Measurements from ENCODE around the gene CSAD.

CSAD gene, protein sequence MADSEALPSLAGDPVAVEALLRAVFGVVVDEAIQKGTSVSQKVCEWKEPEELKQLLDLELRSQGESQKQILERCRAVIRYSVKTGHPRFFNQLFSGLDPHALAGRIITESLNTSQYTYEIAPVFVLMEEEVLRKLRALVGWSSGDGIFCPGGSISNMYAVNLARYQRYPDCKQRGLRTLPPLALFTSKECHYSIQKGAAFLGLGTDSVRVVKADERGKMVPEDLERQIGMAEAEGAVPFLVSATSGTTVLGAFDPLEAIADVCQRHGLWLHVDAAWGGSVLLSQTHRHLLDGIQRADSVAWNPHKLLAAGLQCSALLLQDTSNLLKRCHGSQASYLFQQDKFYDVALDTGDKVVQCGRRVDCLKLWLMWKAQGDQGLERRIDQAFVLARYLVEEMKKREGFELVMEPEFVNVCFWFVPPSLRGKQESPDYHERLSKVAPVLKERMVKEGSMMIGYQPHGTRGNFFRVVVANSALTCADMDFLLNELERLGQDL

DNA sequence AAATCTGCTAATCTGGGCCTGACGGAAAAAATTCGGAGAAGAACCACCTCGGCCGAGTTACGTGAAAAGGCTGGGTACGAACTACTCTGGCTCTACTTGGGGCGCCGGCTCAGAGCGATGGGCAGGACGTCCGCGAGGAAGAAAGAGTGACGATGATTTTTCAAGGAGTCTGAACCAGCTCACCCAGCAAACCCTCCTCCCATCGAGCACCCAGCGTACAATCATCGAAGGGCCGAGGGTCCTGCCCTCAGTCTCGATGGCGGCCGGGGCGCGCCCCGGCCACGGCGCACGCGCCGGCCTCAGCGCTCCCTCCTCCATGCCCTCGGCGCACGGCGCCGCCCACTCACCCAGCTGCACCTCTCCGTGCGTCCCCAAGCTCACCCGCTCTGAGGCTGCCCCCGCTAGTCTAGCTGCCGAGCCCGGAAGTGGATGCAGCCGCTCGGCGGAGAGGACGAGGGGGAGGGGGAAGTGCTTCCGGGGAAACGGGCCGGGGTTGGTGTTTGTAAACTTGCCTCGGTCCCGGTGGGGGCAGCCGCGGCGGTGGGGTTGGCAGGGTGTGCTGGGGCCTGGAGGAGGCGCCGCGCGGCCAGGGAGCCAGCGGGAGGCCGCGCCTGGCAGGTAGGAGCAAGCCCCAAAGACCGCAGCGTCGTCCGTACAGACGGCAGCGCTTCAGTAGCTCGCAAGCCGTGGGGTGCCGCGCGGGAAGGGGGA, at the start of gene CSAD, which contains the start of gene ZNF740:
TSS of gene CSAD (minus strand) at position 706 of the 711 bp plus-strand sequence. CDS start 7,455 bp downstream, outside the sequence.
TSS of gene ZNF740 (plus strand) at position 503 of the 711 bp plus-strand sequence. CDS start 1,262 bp downstream, outside the sequence.
- H3K4me3 ChIP-seq (ENCODE audit: low read depth, low read length) = peak within 1 kb of the TSS; percentile 79

DNA sequence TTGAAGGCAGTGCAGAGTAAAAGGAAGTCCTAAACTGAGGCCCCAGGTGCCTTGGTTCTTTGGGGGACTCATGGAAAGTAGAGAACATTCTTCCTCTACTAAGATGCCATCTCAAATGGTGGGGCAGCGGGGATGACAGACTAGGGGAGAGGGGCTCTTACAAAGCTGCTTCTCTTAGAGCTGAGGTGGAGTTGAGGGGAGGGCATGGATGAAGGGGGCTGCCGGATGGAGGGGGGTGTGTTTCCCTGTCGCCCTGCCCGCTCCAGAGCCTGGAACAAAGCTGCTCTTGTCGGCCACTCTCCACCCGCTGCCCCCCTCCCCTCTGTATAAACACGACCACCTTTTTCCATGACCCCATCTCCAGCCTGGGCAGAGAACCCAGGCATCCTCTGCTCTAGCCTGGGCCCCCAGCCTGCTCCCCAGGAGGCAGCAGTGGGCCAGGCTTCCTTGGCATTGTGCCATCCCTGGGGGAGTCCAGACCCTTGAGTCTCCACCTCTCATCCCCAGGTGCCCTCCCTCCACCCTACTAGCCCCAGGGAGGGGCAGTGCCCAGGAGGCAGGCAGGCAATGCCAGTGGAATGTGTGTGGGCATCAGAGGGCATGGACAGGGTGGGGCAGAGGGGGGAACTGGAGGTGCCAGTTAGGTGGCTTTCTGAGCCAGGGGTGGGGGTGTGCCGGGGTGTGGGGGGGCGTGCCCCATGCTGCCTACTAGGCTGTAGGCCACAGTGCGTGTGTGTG, 49.6 kb upstream of the CSAD start:
- no peak overlapping the region for H3K4me3 ChIP-seq (ENCODE audit: low read depth, low read length)

DNA sequence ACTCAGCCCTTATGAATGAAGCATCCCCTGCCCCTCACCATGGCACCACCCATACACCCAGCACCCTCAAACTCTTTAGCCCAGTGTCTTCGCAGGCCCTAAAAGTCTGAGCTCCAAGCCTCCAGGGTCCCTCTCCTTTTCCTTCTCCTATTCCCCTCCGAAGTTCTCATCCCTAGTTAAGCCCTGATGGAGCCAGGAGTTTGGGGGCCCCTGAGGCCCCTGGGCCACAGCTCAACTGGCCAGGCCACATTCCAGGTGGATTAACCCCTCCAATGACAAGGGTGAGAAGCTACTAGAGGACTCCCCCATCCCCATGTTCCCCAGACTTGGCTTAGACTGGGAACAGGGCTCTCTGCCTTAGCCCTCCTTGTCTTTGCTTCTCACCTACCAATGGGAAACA, 48.7 kb upstream of the CSAD start:
- no peak overlapping the region for H3K4me3 ChIP-seq (ENCODE audit: low read depth, low read length)

DNA sequence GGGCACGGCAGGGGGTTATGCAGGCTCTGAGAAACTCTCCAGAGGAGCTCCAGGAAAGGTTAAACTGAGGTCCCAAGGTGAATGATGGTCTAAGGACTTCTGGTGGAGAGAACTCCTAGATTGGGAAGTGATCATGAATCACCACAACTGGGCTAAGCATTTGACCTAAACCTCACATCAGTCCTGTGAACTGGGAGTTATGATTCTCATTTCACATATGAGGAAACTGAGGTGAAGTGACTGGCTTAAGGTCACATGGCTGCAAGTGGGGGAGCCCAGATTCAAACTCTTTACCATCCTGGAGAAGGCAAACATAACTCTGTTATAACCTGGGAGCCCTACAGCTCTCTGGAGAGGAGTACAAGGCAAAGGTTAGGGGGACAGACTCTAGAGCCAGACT, 47.1 kb upstream of the CSAD start:
- no peak overlapping the region for H3K4me3 ChIP-seq (ENCODE audit: low read depth, low read length)

DNA sequence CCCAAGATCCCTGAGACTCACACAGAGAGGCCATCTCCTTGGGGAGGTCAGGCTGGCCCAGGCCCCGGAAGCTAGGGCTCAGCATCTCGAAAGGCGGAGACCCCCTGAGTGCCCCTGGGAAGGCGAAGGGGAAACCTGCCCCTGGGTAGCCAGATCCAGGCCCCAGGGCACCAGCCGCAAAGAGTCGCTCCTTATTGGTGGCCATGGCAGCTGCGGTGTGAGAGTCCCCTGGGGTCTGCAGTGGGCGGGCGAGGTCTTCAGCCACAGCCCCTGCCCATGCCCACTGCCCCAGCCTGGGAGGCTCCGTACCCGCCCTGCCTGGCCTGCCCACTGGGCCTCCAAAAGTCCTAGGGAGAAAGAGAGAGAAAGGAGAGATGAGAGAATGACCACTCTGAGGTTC, 46.6 kb upstream of the CSAD start:
- no peak overlapping the region for H3K4me3 ChIP-seq (ENCODE audit: low read depth, low read length)

DNA sequence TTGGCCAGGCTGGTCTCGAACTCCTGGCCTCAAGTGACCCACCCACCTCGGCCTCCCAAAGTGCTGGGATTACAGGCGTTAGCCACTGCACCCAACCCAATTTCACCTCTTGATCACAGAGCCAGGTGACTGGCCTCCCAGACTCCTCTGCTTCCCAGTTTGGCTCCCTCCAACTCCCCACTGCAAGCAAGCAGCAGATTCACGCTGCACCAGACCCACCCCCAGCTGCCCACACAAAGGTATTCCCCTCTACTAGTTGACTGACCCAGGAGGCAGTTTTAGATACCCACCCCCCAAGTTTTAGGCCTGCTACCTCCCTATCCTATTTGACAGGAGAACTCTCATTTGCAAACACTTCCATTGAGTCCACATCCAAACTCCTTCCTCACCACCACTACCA, 46.1 kb upstream of the CSAD start:
- no peak overlapping the region for H3K4me3 ChIP-seq (ENCODE audit: low read depth, low read length)

DNA sequence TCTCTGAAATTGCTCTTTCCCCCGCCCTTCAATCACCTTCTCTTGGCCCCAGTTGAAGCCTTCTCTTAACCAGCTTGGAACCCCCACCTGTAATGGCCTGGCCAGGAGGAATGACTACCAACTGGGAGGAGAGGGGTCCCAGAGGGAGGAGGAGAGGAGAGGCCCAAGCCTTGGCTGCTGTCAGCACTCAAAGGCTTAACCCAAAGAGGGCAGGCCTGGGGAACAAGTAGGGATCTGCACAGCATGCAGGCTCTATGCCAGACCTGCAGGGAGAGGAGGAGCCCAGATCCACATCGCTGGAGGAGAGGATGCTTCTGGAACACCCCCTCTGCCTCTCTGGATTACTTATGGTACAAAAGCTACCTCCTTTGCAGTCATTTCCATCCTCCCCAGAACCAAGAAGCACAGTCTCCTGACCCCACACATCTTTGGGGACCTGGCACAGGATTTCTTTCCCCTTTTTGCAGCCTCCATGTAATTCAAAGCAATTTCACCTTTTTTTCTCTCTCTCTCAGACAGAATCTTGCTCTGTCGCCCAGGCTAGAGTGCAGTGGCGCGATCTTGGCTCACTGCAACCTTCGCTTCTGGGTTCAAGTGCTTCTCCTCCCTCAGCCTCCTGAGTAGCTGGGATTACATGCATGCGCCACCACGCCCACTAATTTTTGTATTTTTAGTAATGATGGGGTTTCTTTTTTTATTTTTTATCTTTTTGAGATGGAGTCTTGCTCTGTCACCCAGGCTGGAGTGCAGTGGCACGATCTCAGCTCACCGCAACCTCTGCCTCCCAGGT, 45.1 kb upstream of the CSAD start:
- H3K4me3 ChIP-seq (ENCODE audit: low read depth, low read length) = no peak overlapping the region

DNA sequence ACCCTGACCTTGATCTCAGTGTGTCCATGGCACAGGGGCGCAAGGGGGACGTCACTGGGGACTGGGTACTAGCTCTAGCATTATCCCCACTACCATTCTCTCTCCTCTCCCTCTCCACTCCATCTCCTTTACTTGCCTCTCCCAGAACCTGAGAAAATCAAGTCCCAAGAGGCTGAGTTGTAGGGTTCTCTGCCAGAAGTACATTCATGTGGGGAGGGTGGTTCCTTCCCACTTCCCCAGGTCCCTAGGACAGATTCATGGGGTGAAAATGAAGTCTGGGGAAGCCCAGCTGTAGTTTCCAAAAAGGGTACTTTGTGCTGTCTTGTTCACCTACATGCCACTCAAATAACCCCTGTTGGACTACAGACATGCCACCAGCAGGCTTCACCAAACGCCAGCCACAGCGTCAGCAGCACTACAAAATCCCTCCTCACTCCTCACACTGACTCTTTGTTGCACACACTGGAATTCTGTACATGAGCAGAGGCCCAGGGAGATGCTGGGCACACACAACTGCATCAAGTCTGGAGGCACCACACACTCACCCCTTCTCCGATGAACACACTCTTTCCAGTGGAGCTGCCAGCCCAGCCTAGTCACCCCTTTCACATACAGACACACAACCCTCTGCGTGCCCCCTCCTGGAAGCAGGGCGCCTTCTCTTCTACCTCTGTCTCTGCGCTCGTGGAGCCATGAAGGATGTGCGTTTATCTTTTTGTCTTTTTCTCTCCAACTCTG, 44.3 kb upstream of the CSAD start:
- no peak overlapping the region for H3K4me3 ChIP-seq (ENCODE audit: low read depth, low read length)

DNA sequence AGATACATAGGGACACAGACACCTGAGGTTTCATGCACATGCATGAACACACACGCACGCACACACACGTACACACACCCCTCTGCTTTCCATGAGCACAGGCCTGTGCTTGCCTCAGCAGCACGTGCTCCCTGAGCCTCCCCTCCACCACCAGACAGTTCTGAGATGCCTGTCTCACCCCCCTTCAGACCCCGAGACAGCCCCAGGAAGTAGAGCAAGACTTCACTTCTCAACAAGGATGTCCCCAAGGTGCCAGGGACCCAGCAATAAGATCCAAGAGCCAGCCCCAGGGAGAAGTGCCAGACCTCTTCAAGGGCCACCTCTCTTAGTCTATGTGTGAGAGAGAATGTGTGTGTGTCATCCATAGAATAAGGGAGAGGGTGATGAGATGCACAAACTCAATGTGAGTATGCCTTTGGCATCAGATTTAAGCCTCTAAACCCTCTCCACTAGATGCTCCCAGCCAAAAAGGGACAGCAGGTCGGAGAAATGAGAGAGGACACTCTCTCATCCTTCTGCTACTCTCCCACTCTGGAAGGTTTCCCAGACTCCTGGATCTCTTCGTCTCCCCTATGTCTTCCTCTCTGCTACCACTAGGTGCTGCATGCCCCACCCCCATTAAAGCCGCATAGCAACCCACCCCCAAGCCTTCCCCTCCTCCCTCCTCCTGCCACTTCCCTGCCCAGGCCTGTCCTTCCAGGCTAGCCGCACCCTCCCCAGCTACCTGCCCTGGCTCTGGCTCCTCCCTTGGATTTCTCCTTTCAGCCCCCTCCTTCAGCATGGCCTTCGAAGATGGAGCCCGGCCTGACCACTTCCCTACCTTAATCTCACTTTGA, 43.6 kb upstream of the CSAD start:
- H3K4me3 ChIP-seq (ENCODE audit: low read depth, low read length) = no peak overlapping the region

DNA sequence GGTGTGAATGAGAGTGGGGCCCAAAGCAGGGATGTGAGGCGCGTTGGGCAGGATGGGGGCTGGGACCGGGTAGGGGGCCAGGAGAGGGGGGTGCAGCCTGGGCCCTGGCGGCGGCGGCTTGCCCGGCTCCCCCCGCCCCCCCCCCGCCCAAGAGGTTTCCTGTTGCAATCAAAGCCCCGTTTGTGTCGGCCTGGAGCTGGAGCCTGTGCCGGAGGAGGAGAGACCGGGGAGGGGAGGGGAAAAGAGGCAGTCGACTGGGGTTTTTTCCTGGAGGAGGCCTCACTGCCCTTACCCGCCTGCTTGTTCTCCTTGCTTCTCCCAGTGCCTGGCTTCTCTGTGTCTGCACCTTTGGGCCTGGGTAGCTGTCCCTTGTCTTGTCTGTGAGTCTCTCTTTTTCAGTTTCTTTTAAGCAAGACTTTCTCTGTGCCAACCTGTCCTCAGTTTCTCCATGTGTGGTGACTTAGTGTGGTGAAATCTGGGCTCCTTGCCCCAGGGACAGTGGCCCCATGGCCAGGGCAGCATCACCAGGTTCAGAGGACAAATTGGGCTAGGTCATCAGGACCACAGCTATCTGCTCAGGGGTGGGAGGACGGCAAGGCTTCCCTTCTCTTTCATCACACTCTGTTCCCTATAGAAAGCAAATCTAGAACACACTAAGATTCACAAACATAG, 42.8 kb upstream of the CSAD start:
- H3K4me3 ChIP-seq (ENCODE audit: low read depth, low read length) = no peak overlapping the region

DNA sequence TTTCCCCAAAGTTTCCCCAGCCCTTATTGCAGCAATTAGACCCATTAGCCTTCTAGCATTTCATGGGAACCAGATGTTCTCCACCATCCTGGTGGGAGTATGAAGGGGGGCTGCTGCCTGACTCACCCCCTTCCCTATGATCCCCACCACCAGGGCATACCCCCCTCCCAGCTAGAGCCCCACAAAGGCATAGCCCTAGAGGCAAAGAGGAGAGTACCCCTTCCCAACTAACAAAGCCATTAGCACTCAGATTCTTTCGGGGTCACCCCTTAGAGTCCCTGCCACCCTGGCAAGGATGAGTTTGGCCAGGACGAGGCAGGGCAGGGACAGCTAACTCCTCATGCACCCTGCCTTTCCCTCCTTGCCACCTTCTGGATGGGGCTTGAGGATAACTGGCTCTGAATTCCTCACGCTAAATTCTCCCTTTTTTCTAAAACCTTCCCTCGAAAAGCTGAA, 42.1 kb upstream of the CSAD start:
- no peak overlapping the region for H3K4me3 ChIP-seq (ENCODE audit: low read depth, low read length)

DNA sequence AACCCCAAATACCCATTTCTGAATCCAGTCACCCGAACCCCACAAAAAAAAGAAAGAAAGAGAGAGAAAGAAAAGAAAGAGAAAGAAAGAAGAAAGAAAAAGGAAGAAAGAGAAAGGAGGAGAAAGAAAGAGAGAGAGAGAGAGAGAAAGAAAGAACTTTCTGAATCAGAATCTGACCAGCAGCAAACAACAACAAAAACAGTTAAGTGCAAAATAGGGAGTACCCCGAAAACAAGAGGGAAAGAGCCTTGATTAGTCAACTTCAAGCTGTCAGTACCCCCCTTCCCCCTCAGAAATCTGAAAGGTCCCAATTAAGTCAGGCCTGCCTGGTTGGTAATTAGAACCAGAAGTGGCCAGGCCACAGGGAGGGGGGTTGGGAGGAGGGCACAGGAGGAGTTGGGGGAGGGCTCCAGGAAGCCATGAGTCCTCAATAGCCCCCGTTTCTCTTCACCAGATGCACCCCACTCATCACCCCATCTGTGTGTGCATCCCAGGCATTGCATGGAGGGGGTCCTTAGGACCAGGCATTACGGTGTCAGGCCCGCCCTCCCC, 41.5 kb upstream of the CSAD start:
- H3K4me3 ChIP-seq (ENCODE audit: low read depth, low read length) = no peak overlapping the region

DNA sequence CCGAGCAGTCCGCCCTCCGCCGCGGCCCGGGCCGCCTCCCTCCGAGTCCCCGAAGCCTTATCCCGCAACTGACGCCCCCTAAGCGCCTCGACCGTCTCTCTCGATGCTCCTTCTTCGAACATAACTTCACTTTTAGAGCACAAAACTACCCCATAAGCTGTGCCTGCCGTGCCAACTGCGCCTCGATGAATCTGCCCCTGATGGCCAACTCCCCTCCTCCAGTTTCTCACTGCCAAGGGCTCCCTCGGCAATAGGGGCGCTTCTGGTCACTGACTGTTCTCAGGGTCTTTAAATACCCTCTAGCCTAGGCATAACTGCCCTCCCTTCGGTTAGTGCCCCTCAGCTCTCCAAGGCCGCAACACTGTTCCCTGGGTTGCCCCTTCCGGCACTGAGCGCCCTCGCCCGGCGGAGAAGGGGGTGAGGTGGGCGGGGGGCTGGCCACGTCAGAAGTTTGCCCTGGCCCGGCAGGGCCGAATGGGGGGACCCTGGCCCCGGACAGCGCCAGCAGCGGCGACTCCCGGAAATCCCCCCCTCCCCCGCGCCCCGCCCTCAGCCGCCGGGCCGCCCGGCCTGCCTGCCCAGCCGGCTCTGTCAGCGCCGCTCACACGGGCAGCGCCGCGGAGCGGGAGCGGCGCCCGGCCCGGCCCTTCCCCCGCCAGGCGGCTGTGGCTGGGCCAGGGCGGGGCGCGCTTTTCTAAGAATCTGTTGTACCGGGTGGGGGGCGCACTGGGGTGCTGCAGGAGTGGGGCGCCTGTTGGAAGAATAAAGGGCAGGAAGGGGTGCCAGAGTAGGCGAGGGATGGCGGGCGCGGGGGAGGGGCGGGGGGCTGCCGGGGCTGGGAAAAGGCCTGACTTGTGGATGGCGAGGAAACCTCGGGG, 40.7 kb upstream of the CSAD start:
- peak overlapping the region; percentile 43 for H3K4me3 ChIP-seq (ENCODE audit: low read depth, low read length)

DNA sequence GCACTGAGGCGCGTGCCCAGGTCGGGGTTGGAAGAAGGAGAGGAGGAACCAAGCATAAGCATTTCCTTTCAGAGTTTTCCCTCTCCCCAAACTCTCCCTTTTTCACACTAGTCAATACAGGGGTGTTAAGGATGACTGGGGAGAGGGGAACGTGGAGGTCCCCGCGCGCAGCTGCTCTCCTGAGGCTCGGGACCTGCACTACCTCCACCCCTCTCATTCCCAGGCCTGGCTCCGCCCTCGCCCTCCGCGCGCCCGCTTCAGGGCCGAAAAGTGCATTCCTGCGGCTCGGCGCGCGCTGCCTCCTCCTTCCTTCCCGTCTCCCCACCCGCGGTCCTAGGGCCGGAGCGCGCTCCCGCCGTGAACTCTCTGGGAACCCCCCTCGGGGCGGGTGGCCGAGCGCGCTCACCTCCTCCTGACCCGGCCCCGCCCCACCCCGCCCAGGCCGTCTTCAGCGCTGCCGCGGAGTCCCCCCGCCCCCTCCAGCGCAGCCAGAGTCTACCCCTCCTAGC, 40.0 kb upstream of the CSAD start:
- peak overlapping the region; percentile 91 for H3K4me3 ChIP-seq (ENCODE audit: low read depth, low read length)

DNA sequence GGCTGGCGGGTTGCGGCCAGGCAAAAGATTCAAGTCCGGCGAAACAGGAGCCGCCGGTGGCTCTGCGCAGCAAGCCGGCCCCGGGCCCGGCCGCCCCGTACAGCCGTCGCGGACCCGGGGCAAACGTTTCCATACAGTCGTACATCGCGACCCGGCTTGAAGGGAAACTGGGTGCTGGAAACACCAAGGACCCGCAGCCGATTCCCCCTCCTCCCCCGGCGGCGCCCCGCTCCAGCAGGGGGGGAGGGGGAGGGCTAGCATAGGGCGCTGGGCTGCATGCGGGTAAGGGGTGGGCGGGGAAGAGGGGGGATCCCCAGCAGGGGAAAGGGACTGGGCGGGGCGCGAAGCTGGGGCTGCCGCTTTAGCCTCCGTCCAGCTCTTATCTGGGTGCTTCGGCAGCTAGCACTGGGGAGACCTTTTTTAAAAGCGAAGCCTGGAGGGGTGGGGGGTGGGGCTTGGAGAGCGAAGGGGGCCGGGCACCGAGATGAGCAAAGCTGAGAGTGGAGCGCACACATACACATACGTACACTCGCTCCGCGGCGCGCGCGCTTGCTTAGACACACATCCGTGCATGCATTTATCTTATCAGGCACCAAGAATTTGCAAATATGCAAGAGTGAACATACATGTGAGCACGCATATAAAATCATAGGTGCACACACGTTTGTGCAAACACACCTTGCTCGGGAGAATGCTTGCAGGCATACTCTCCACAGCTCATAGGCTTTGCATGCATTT, 39.4 kb upstream of the CSAD start:
- peak overlapping the region; percentile 91 for H3K4me3 ChIP-seq (ENCODE audit: low read depth, low read length)

DNA sequence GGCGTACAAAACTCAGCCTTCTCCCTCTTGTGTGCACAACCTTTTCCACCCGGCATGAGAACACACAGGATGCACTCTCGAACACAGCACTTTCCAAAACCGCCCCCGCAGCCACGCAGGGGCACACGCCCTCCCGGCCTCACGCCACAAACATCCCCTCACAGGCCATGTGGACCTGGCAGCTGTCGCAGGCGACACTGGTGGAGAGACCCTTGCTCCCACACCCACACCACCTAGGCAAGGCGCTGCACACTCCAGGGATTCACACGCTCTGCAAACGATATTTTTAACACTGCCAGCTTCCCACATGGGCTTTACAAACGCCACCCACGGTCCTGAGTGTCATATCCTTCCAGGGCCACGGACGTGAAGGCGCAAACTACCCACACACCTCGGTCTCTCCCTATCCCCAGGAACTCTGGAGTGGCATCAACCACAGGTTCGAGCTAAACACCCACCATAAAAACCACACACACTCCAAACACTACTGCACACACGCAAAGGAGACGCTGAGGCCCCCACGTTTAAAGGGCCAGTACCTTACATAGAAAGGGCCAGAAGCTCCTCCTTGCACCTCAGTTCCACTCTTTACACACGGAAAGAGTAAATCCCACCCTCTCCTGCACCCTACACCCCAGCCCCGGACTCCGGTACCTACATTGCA, 38.7 kb upstream of the CSAD start:
- H3K4me3 ChIP-seq (ENCODE audit: low read depth, low read length) = peak overlapping the region; percentile 91

All from iPS-11a (cell line).